Measurements from ENCODE around the gene FAM20A.

FAM20A gene

DNA sequence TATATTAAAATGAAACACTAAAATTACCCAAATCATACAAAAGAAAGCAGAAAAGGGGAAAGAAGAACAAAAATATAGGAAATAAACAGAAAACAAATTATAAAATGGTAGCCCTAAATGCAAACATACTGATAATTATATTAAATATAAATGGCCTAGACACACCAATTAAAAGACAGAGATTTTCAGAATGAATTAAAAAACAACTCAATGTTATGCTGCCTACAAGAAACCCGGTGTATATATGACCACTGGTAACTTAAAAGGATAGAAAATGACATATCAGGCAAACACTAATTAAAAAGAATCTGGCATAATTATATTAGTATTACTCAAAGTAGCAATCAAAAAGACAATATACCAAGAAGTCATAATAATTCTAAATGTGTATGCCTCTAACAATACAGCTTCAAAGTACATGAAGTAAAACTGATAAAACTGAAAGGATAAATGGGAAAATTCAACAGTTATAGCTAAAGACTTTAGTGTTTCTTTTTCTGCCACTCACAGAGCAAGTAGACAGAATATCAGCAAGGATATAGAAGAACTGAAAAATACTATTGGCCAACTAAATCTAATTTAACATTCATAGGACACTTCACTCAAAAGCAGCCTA is 7.5 kb upstream of the FAM20A start:
- no peak for DNase-seq

- no peak for DNase-seq
Measured at GRCh38 chr17:68606451-68607307, 5.5 kb upstream of the FAM20A start.

DNA sequence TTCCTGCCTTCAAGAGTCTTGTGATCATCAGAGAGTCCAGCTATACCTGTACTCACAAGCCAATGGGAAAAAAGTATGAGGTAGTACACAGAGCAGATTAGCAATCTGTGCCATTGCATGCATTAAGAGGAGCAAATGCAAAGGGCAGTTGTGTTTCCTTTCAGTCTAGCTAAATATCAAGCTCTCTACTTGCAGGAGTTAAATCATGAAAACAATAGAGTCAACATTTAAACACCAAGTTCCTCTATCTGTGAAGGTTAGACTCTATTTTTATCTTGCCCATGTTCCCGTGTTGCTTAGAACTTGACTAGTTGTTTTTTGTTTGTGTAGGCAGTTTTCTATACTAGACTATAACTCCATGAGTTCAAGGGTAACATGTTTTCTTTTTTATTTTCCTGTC is 4.7 kb upstream of the FAM20A start:
- DNase-seq: no peak

GRCh38 chr17:68603656-68604055 is 2.5 kb upstream of the FAM20A start:
- no peak for DNase-seq

DNA sequence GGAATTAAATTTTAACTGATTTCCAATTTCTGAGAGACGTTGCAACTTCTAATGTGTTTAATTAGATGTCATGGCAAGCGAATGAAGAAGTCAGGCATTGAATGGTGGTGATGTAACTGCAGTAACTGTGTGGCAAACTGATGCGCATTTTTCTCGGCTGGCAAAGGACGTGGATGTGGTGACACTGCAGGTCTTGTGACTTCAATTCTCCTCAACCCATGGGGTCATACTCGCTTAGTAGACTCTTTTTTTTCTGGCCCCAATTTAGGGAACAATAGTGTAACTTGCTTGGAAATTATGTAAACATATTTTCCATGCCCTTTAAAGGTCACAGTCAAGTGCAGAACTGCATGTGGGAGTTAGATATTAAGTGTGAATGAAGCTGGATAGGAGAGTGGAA is 1.9 kb upstream of the FAM20A start:
- no peak for DNase-seq

DNA sequence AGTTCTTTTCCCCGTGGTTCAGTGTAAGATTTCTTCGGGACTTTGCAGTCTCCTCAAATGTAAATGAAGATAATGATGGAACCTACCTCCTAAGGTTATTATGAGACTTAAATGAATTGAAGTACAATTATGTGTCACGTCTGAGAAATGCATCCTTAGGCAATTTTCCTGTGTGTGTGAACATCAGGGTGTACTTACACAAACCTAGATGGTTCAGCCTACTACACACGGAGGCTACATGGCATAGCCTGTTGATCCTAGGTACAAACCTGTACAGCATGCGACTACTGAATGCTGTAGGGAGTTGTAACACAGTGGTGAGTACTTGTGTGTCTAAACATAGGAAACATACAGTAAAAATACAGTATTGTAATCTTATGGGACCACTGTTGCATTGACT is 1.1 kb upstream of the FAM20A start:
- DNase-seq: no peak

DNA sequence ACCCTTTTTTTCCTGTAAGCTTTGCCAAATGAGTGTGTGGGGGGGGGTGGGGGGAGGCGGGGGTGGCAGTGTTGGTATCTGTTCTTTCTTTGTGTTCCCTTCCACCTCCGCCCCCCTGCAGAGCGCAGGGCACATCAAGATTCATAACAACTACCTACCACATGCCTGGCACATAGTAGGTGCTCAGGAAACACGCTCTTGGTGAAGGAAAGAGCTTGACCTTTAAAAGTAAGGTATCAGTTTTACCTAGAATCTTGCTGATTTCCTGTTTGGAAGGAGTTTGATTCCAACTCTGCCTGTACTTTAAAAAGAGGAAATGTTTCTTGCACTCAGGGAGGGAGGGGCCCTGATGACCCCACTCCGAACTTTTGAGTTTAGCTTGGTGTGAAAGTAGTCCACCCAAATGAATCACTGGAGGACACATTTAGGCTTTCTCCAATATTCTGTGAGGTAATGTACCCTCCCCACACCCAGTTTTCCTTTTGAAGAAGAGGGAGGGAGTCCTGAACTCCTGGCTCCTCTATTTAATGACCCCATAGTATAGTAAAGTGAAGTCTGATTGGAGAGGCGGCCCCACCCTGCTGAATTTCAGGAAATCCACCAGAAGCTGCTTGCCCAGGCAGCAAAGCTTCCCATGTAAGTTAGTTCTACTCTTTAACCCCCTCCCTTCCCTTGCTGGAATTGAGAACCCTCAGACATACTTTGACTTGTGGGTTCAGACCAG is 560 bp upstream of the FAM20A start:
- no peak for DNase-seq

- DNase-seq: no peak
Measured at GRCh38 chr17:68600067-68600930, 868 bp downstream of the FAM20A start.

DNA sequence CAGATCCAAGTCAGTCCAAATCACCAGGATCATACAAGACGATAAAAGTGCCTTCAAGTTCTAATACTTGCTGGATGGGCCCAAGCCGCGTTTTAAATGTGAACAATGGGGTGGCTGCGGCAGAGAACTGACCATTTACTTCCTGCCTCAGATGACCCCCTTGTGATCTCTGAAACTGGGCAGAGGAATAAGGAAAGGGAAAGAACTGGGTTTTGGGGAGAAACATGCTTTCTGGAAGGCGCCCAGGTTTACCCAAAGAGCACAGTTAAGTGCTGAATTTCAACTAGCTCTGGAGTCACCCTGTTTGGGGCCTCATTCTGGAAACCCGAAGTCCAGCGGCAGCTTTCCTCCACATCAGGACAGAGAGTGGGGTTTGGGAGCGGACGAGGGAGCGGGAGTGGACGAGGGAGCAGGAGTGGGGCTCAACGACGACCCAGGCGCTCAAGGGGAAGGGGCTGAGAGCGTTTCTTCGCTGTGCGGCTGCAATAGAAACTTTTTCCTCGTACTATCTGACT is 1.6 kb downstream of the FAM20A start:
- no peak for DNase-seq

DNA sequence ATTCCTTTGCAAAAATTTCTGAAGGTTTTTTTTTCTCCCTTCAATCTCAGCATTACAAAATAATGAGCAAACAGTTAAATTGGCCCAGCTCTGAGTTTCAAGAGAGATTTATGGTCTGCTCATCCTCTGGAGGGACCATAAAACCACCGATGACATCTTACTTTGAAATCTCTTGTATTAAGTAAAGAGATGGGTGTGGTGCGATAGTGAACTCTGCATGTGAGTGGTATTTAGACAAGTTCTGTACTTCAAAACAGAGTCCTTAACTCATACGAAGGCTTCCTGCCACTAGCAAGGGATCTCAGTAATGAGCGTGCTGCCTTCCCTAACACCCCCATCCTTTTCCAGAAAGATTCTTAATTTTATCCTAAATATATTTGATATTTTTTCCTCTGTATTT is 2.1 kb downstream of the FAM20A start:
- DNase-seq: no peak

DNA sequence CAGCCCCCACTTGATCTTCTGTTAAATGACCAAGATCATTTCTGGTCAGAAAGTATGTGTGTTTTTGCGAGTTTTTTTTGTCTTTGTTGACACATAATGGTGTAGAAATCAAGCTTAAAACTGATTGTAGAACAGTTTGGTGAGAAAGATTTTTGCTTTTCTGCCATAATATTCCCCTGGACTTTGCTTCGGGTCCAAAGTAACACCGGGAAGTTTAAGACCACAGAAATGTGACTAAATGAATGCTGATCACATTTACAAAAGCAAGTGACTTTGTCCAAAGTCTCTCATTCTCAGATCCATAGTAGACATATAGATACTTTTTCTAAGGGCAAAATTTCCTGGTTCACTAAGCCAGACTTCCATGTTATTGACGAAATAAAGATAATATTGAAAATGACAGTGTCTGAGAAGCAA is 2.6 kb downstream of the FAM20A start:
- DNase-seq: no peak

GRCh38 chr17:68598074-68598473 is 3.1 kb downstream of the FAM20A start:
- DNase-seq: no peak

DNA sequence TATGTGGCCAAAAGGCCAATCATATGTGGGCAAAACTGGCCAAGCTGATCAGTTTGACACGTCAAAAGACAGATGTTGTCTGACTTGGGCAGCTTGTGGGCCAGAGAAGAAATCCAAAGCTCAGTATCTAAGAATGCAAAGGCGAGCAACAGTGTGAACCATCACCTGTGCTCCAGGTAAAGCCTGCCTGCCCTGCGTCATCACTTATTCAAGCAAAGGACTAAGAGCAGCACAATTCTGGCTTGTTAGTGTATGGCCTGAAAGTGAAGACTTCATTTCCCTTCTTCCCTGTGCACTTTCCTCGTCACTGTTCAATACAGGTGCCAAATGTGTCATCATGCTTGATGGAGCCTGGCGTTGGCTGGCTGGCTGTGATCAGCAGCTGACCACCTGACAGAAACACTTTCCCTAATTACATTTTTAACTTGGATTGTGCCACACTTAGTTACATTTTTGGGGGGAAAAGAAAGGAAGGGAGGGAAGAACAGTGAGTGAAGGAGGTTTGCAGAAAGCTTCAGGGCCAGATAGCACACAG is 4.7 kb downstream of the FAM20A start:
- DNase-seq: no peak

DNA sequence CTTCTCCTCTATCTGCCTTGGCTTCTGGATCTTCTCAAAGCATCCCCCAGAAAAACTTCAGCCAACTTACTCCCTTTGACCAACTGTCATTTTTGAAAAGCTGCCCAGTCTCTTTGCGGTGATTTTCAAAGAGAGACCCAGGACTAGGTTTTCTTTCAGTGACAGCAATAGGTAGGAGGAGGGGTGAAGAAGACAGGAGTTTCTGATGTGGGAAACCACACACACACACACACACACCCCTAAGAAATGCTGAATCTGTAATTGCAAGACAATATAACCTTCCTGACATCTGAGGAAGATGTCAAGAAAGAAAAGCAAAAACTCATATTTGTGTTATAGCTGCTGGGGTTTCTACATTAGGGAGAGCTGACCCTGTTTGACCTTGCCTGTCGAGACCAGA is 5.2 kb downstream of the FAM20A start:
- no peak for DNase-seq

GRCh38 chr17:68595496-68595895 is 5.7 kb downstream of the FAM20A start:
- DNase-seq: no peak

DNA sequence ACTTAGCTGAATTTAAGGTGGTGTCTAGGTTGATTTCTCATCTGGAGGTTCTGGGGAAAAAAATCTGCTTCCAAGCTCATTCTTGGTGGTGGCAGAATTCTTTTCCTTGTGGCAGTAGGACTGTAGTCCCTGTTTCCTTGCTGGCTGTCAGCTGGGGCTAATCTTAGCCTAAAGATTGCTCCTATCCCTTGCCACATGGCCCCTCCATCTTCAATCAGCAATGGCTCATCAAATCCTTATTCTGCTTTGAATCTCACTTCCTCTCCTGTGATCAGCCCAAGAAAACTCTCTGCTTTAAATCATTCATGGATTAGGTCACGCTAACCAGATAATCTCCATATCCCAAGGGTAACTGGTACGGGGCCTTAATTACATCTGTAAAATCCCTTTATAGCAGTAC is 6.6 kb downstream of the FAM20A start:
- DNase-seq: no peak

- no peak for DNase-seq
Measured at GRCh38 chr17:68592682-68593641, 8.2 kb downstream of the FAM20A start.

- no peak for DNase-seq
Measured at GRCh38 chr17:68592009-68592408, 9.2 kb downstream of the FAM20A start.

GRCh38 chr17:68591583-68591982 is 9.6 kb downstream of the FAM20A start:
- DNase-seq: no peak

GRCh38 chr17:68589086-68589485 is 12.1 kb downstream of the FAM20A start:
- DNase-seq: no peak

DNA sequence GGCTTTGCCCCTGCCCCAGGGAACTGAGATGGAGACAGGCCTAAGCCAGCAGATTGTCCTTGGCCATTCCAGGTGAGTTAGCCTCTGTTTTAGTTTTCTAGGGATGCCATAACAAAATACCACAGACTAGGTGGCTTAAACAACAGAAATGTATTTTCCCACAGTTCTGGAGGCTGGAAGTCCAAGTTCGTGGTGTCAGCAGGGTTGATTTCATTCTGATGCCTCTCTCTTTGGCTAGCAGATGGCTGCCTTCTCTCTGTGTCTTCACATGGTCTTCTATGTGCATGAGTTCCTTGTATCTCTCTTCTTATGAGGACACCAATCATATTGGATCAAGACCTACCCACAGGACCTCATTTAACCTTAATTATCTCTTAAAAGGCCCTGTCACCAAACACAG is 12.8 kb downstream of the FAM20A start:
- no peak for DNase-seq

Measured in GDM1 (cell line).